Hepatic stellate cell (primary cell): ENCODE results near the gene POLE.
A peak's percentile ranks its signal among the peaks of the same experiment; 100 is the strongest.

ENCODE experiments used
- DNase-seq: peaks from one replicate; pipeline ENCODE4 v3.0.0; 2011; ENCODE audit warnings: low spot score

Gene POLE, protein sequence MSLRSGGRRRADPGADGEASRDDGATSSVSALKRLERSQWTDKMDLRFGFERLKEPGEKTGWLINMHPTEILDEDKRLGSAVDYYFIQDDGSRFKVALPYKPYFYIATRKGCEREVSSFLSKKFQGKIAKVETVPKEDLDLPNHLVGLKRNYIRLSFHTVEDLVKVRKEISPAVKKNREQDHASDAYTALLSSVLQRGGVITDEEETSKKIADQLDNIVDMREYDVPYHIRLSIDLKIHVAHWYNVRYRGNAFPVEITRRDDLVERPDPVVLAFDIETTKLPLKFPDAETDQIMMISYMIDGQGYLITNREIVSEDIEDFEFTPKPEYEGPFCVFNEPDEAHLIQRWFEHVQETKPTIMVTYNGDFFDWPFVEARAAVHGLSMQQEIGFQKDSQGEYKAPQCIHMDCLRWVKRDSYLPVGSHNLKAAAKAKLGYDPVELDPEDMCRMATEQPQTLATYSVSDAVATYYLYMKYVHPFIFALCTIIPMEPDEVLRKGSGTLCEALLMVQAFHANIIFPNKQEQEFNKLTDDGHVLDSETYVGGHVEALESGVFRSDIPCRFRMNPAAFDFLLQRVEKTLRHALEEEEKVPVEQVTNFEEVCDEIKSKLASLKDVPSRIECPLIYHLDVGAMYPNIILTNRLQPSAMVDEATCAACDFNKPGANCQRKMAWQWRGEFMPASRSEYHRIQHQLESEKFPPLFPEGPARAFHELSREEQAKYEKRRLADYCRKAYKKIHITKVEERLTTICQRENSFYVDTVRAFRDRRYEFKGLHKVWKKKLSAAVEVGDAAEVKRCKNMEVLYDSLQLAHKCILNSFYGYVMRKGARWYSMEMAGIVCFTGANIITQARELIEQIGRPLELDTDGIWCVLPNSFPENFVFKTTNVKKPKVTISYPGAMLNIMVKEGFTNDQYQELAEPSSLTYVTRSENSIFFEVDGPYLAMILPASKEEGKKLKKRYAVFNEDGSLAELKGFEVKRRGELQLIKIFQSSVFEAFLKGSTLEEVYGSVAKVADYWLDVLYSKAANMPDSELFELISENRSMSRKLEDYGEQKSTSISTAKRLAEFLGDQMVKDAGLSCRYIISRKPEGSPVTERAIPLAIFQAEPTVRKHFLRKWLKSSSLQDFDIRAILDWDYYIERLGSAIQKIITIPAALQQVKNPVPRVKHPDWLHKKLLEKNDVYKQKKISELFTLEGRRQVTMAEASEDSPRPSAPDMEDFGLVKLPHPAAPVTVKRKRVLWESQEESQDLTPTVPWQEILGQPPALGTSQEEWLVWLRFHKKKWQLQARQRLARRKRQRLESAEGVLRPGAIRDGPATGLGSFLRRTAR (N-terminal part only)

DNA sequence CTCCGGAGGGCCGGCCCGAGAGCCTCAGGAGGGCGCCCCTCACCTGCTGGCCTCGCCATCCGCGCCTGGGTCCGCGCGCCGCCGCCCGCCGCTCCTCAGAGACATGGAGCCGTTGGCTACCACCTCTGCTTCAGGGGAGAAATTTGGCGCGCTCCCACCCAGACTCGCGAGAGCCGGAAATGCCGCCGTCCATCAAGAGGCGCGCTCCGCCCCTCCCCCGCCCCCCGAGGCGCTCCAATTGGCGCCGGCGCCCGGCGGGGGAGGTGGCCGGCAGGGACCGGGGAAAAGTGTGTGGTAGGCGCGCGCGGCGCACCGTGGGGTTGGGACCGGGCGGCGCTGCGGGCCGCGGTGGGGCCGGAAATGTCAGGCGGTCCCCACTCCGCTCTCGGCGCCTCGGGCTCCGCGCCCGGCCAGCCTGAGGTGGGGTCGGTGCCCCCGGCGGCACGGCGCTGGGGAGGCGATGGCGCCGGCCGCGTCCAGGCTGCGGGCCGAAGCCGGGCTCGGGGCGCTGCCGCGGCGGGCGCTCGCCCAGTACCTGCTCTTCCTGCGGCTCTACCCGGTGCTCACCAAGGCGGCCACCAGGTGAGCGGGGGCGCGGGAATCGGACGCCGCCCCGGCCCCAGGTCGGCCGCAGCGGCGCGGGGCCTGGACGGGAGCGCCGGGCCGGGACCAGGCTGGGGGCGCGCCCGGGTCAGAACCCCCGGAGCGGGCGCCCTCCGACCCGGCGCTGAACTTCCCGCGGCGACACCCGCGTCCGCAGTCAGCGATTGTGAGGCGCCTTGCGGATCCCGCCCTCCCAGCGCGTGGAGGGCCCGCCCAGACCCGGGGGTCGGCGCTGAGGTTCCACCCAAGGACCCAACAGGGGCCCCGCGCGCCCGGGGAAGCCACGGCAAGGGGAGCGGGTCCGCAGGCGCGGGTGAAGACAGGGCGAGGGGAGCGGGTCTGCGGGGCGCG, at the start of gene POLE, which contains the start of gene PXMP2:
Gene POLE (minus strand): TSS at position 132 of the 954 bp plus-strand sequence. CDS start 27 bp downstream, at position 105.
Gene PXMP2 (plus strand): TSS at position 377 of the 954 bp plus-strand sequence. CDS start 84 bp downstream, at position 461.
- peak; percentile 99 for DNase-seq

DNA sequence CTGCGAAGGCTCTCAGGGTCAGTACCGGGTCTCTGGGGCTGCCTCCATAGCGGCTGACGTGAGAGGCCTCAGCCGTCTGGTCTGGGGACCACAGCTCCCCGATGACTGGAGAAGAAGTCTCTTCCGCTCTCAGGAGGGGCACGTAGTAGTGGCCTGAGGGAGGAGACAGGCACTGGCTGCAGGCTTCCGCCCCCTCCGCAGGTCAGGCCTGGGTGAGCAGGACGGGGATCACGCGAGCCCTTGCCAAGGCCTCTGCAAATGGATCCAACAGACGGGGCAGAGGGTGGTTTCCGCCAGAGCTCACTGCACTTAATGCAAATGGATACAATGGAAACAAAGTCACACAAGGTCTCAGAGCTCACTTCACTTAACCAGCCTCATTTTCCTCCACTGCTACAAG, 49.8 kb upstream of the POLE start:
- DNase-seq, result no peak

DNA sequence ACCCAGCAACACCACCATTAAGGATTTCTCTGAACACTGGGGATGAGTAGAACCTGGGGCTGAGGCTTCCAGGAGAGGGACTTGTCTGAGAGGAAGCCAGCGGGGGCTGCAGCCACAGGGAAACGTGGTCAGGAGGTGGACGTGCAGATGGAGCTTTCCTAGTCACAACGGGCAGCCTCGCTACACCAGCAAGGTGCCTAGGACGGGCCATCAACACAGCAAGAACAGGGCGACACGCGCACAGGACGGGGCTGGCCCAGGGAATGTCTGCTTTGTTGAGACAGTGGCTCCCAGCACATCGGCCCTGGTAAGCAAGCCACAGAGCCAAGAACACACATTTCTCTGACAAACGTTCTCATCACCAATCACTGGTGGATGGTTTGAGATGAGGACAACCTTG, 49.2 kb upstream of the POLE start:
- no peak for DNase-seq

DNA sequence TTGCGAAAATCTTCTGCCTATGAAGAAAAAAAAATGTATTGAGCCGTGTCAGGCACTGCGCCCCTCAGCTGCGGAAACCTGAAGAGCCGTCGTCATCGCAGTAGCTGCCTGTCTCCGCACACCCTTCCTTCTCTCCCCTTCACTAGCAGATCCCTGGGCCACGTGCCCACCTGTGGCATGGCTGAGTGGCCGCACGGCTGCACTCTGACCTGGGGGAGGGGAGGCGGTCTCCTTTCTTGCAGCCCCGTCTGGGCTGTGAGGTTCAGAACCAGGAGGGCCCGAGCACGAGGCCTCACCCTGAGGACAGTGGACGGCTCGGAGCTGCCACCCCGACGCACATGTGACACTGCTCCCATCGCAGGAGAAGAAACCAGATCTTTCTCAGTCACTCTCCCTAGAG, 48.4 kb upstream of the POLE start:
- no peak for DNase-seq

DNA sequence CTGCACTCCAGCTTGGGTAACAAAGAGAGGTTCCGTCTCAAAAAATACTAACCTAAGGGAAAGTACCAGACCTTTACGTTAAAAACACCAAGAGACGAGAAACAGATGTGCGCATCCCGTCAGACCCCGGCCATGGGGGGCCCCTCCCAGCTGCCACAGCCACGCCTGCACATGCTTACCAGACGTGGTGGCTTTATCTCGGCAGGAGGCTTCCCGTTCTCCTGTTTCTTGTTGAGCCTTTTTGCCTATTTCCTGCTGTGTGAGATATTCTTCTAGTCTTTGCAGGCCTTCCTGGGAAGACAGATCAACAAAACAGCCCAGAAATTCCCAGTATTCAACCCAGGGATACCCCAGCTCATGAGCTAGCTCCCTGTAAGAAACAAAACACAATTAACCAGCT, 47.1 kb upstream of the POLE start:
- DNase-seq, result no peak

DNA sequence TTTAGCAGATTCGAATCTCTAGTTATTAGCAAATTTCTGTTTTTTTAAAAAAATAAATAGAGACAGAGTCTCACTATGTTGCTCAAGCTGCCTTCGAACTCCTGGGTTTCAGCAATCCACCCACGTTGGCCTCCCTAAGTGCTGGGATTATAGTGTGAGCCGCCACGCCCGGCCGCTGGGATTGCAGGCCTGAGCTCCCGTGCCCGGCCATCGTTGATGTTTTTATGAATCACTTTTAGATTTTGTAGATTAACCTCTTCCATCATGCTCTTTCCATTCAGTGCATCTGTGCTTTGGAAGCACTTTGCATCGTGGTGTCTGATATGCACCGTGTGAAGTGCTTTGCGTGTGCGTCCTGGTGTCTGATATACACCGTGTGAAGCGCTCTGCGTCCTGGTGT, 44.4 kb upstream of the POLE start:
- no peak for DNase-seq

DNA sequence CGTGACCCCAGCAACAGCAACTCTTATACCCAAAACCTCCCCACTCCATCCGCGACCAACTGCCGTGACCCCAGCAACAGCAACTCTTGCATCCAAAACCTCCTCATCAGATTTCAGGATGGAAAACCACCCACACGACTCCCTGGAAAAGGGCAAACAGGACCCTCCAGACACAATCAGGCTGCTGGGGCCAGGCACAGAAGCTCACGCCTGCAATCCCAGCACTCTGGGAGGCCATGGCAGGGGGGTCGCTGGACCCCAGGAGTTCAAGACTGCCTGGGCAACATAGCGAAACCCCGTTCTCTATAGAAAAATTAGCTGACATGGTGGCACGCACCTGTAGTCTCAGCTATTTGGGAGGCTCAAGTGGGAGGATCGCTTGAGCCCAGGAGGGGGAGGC, 43.2 kb upstream of the POLE start:
- DNase-seq, result no peak

DNA sequence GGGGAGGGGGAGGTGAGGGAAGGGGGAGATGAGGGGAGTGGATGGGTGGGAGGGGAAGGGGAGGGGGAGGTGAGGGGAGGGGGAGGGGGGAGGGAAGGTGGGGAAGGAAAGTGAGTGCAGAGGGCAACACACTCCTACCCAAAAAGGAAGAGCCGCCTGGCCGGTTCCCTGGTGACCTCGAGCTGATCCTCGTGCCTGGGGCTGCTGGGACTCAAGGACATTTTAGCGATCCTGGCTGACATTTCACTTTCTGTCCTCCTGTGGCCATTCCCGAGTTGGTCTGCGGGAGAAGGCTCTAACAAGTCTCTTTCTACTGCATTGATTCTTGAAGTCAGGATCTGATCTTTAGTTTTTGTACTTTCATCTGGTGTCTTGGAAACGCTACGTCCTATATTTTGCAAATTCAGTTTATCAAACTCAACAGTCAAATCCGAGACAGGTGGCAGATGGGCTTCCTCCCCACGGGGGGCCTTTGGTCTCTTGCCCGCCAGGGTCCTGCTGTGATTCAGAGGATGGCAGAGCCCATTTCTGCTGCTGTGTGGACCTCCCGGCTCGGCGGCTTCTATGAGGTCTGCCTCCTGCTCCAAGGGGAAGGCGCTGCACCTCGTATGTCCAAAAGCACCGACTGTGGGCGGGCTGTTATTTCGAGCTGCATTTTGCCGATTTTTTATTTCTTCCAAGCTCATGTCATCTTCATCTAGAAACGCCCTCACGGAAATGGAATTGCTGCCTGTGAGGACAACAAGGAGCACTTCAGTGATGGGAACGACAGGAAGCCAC, 42.6 kb upstream of the POLE start:
- peak; percentile 41 for DNase-seq

DNA sequence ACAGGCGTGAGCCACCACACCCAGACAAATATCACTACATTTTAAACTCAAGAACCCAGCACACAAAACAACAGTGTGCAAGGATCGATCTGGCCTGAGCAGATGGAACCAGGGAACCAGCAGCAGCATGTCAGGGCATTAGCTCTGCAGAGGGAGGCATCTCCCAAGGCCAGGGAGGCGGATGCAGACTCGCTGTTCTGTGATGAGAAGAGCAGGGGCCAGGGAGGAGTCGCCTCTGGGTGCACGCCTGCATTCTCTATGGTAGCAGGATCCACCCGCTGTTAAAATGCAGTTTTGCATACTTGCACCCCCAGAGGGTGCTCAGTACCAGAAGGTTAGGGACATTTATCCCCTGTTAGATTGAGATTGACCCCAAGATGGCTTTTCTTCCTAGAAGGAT, 41.4 kb upstream of the POLE start:
- DNase-seq, result no peak

DNA sequence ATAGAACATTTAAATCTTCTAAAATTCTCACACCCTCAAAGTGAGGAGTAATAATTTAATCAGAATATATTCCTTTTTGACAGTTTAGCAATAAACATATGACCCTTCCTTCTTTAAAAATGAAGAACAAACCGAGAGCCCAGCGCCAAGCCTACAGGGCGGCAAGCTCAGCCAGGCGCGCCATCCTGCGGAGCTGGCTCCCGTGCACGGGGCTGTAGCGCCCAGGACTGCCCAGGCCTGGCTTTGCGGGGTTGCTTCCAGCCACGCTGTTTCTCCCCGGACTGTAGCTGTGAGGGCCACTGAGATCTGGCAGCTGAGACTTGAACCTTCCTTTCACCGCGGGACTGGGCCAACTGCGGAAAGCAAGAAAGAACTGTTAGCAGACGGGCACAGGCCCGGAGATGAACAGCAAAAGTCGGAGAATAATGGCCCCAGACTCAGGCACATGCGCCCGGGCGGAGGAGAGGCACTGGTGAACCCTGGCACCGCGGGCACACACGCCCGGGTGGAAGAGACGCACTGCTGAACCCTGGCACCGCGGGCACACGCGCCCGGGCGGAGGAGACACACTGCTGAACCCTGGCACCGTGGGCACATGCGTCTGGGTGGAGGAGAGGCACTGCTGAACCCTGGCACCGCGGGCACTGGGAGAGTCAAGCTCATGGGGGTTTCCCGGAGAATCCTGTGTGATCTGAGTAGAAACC, 40.1 kb upstream of the POLE start:
- DNase-seq, result no peak

DNA sequence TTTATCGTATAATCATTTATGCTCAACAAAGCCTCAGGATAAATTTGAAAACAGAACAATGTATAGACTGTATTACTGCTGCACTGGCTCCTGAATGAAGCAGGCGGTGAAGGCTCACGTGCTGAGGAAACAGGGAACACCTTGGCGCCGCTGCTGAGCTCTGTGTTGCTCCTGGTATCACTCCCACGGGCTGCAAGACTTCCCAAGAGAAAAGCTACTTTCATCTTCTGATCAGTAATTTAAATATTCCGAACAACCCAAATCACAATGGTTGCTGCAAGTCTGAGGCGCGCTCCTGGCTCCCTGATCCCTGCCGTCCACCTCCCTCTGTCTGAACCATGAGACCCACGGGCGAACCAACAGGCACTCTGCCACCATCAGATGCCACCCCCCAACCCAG, 39.2 kb upstream of the POLE start:
- DNase-seq, result no peak

DNA sequence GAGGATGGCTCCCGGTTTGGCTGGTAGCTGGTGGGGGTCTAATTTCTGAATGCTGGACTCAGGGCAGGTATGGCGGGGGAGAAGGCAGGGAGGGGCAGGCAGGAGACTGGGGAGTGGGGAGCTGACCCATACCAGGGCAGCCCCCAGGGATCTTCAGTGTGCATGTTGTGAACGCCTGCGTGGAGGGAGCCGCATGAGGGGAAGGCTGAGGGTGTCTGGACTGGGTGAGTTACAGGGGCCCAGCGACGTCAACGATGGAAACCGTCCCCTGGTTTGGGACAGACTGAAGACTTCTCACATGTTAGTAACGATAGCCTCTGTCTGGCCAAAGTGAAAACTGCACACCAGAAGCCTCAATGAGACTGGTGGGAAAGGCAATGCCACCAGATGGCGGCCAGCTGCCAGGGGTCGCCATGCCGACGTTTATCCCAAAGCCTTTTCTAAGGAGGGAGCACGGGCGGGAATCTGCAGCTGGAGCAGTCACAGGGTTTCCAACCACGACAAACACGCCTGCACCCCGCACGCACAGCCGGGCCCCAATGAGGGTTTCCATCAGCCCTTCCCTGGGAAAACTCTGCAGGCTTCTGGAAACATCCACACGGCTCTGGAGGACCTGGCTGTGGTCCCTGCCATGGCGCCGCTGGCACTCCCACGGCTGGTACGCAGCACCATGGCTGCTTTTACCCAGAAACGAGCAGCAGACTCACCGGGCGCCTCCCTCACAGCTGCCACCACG, 37.5 kb upstream of the POLE start:
- no peak for DNase-seq

DNA sequence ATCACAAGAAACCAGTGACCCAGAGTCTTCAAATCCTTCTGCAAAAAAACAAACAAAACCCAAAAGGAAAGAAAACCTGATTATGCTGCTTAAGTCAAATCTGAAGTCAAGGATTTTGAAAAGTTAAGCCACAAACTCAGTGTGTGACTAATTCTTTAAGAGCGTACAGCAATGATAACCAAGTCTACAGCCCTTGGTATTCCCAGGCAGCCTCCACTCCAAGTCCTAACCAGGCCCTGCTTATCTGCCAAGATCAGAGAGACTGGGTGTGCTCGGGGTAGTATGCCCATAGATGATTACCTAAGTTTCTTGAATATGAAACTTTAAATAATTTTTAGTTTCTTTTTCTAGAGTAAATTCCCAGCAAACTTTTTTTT, 36.6 kb upstream of the POLE start:
- DNase-seq, result peak; percentile 57

DNA sequence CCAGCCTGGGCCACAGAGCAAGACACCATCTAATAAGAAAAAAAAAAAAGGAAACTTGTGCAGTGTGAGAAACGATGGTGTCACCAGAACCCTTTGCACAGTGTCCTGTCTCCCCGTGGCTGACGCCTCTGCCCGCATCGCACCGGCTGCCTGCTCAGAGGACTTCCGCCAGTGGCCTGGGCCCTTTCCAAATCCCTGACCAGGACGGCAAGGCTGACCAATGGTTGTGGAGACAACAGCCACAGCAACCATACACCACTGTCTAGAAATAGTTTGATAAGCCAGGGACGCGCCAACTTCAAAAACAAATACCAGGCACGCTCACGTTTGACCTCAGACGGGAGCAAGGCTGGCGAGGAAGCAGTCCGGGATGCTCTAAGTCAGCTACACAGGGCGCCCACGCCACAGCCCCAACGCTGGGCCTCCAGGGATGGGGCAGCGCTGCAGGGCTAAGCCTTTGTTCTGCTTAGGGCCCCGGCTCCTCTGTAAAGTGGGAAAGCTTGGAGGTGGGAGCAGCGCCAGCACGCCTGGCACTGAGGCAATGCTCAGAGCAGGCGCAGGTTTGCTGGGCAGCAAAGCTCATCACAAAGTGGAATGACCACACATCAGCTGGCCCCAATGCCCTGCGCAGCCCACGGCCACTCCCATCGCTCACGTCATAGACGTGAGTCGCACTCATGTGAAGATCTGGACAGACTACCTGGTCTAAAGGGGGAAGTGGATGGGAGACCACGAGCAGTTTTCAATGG, 36.0 kb upstream of the POLE start:
- DNase-seq, result peak; percentile 37

DNA sequence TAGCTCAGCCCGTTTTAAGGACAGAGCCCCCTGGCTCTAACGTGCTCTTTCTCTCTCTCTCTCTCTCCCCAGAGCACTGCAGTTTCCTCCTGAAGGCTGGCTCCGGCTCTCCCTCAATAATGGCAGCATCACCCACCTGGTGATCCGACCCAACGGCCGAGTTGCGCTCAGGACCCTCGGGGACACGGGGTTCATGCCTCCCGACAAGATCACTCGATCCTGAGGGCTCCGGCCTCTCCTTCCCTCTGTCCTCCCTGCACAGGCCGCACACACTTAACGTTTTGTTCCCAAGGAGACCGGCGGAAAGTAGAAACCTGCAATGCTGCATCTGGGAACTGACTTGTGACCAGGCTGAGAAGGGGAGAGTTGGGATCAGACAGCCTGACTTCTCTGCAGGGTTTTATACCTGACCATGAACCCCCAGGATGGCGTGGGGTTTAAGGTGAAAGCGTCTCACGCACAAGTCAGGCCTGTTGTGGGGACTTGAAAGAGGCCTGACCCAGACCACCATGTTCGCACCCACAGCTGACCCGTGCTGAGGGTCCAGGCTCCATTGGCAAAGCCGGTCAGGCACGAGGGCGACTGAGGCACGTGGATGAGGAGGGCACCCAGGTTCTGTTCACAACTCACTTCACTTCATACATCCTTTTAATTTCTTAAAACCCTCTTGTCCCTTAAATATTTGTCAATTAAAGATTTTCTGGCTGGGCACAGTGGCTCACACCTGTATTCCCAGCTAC, 33.6 kb upstream of the POLE start:
- DNase-seq, result no peak

DNA sequence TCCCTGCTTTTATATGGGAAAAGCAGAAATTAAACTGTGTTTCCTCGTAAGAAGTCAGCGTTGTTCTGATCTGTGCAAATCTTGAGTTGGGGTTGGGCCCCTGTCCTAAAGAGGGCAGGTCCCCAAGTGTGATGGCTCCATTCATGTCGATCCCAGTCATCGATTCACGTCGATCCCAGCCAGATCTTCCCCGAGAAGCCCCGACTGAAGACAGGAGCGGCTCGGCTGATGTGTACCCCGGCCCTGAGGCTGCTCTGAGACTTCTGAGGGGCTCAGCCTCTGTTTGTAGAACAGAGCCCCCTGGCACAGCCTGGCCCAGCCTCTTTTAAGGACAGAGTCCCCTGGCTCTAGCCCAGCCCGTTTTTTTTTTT, 32.8 kb upstream of the POLE start:
- DNase-seq, result no peak

DNA sequence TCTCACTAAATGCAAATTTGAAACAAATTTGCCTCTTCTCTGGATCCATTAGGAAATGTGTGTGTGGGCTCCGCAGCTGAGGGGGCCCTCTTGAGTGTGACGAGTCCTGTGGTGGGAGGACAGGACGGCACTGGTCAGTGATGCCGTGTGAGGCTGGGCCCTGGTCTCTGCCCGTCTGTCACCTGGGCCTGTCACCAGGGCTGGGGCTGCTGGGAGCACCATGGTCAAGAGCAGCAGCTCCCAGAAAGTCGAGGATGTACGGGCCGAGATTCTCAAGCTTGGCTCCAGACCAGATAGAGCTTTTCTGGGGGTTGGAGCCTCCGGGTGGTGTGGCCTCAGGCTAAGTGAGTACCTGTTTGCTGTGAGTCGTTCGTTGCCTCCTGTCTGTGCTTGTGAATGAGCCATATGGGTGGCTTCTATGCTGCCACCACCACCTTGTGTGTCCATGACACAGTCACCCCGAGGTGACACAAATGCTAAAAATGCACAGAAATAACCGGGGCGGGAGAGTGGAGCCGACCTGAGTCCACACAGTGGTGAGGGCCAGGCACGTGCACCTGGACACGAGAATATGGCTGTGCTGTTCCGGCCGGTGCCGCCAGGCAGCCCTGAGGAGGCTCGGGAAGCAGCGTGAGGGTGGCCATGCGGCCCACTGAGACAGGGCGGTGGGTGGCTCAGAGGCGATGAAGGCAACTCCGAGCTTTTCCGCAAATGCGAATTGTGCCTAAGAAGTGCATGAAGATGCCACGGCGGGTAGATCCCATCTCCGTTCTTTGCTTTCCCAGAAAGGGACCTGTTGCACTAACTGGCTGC, 32.2 kb upstream of the POLE start:
- DNase-seq, result no peak
